IPS-18c (cell line): ENCODE results near the gene PIEZO2.
"Not testable (repeated sequence)": the region's sequence is repeated elsewhere in the genome, so short reads cannot be mapped to it uniquely, and the experiment has no call there.

Experiments
- H3K4me3 ChIP-seq: 2 replicates; pipeline ENCODE4 v1.7.0; 2013; ENCODE audit warnings: low read depth, mild to moderate bottlenecking, low read length, moderate library complexity; ENCODE audit not compliant: insufficient read depth
- H3K9me3 ChIP-seq: one replicate; pipeline ENCODE4 v1.6.1; 2013; ENCODE audit warnings: mild to moderate bottlenecking, low read length, moderate library complexity; ENCODE audit not compliant: control insufficient read depth, insufficient read depth

Gene PIEZO2

DNA sequence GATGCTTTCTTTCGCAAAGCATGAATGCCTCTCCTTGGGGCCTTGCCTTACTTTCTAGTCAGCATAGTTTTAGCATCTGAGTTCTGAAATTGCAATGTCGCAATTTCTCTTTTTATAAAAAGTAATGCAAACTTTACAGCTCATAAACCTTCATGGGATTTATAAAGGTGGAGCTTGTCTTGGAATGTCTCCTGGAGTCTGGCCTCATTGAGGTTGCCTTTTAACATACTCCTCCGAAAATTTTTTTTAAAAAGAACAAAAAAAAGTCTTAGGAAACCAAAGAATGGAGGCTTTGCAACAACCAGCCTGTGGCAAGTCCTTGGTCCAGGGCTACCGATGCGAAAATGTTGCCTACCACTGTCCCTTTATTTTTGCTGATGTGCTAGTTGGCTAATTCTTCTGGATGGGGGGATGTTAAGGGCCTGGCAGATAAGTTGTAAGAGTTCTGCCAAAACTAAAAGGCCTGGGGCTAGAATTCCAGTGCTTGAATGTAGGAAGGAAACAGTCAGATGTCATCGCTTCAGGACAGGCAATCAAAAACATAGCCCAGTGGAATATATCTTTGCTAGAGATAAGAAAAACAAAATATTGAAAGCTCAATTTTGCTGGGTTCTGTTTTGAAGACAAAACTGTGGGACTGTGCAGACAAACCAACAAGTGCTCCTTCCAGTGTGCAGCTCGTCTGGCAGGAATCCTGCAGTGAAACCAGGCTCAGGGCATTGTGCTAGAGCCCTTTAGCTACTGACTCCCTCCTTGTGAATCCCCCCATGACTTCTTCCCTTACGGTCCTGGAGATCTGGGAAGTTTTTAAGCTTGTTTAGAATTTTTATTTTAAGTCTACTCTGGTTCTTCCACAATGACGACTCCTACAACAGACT, 213.0 kb downstream of the PIEZO2 start:
- no peaks in the 10 kb centered on the region for H3K9me3 ChIP-seq
- no peak overlapping the region for H3K4me3 ChIP-seq

- no peaks in the 10 kb centered on the region for H3K9me3 ChIP-seq
- no peak overlapping the region for H3K4me3 ChIP-seq
Observed at GRCh38 chr18:10935588-10935987, 213.8 kb downstream of the PIEZO2 start.

DNA sequence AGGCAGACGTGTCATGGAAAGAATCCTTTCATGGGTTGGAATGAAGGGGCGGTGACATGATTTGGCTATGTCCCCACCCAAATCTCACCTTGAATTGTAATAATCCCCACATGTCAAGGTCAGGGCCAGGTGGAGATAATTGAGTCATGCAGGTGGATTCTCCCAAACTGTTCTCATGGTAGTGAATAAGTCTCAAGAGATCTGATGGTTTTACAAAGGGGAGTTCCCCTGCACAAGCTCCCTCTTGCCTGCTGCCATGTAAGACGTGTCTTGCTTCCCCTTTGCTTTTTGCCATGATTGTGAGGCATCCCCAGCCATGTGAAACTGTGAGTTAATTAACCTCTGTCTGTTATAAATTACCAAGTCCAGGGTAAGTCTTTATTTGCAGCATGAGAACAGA, 215.7 kb downstream of the PIEZO2 start:
- not testable (repeated sequence) for H3K9me3 ChIP-seq, H3K4me3 ChIP-seq

DNA sequence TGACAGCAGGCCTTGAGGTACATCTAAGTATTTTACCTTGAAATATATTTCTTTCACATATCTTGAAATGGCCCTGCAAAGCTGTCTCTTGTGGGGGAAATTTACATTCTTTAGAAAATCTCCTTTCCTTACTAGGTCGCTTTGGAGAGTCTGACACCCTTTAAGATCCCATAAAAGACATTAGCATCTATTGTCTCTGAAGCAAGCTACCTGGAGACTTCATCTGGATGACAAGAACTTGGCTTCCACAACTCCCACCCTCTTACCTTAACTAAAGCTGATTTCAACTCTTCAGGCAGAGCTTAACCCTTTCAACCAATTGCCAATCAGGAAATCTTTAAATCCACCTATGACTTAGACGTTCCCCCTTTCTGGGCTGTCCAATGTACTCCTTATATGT, 219.3 kb downstream of the PIEZO2 start:
- no peaks in the 10 kb centered on the region for H3K9me3 ChIP-seq
- no peak overlapping the region for H3K4me3 ChIP-seq

GRCh38 chr18:10928772-10929373, 220.5 kb downstream of the PIEZO2 start:
- Histone ChIP-seq H3K9me3 (no peaks in the 10 kb centered on the region), H3K4me3 (no peak overlapping the region)

GRCh38 chr18:10928011-10928771, 221.2 kb downstream of the PIEZO2 start:
- H3K4me3 ChIP-seq, result no peak overlapping the region
- no peaks in the 10 kb centered on the region for H3K9me3 ChIP-seq

DNA sequence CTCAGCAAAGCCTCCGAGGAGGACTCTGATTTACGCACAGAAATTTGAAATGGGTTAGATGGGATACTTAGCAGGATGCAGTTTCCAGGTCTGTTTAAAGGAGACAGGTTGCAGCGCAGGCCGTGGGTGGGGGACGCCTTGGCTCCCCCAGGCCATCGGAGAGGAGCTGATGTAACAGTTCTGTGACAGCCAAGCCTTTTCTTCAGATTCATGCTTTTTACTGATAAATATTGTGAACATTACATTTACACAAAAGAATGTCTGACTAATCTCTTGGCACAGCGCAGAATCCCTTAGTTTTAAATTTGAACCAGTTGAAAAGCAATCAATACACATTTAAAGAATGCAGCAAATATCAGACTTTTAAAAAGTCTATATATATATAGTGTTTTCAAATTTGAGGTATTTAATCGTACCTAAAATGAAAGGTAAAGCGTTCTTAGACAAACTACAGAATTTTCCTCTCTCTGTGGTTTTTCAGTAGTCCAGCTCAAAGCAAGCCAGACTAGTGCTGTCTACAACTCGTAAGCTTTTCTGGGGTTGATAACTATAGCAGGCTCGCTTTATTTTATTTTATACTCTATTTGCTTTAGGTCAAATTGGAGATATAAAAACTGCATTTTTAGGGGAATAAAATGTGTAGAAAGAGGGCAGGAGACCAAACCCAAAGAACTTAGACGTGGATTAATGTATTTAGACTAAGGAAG, 221.9 kb downstream of the PIEZO2 start:
- H3K4me3 ChIP-seq, result no peak overlapping the region
- H3K9me3 ChIP-seq, result no peaks in the 10 kb centered on the region

DNA sequence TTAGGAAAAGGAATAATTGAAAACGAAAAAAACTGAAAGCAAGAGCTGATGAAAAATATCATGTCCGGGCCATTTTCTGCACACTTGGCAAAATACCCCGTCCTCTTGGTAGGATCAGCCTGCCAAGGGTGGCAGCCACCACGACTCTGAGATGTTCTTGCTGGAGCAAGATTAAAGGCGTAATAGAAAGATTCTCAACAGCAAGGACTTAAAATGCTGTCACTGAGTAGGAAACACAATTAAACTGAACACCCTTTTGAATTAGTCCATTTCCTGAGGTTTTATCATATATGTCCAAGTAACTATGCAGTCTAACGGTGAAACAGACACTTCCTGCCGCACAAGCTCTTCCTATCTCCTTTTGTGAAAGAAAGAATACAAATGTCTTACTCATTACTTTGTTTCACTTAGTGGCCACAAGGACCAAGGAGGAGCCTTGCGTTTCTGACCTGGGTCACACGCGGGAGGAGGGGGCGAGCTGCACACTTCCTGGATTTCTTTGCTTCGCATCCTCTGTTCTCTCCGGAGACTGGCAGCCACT, 222.7 kb downstream of the PIEZO2 start:
- Histone ChIP-seq H3K9me3 (no peaks in the 10 kb centered on the region), H3K4me3 (no peak overlapping the region)

DNA sequence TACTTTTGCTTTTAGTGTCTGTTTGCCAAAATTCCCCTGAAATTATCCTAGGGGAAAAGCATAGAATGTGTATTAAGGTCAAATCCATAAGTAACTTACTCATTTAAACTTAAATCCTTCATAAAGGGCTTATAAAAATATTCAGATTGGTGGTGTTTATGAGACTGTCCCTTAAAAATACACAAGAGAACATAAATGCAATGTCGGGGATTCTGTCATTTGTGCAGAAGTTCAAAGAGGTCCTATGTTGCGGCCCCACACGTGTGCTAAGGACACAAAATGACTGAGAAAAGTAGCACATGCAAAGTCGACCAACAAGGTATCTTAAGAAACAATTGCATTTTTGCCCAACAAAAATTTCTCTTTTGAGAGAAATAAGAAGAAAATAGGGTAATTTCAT, 225.1 kb downstream of the PIEZO2 start:
- H3K9me3 ChIP-seq, result no peaks in the 10 kb centered on the region

GRCh38 chr18:10923551-10924070, 225.8 kb downstream of the PIEZO2 start:
- no peak overlapping the region for H3K4me3 ChIP-seq
- no peaks in the 10 kb centered on the region for H3K9me3 ChIP-seq

More for the DNA sequence above, 225.1 kb downstream of the PIEZO2 start:
- no peak overlapping the region for H3K4me3 ChIP-seq

GRCh38 chr18:10923141-10923540, 226.2 kb downstream of the PIEZO2 start:
- no peak overlapping the region for H3K4me3 ChIP-seq
- H3K9me3 ChIP-seq, result no peaks in the 10 kb centered on the region

DNA sequence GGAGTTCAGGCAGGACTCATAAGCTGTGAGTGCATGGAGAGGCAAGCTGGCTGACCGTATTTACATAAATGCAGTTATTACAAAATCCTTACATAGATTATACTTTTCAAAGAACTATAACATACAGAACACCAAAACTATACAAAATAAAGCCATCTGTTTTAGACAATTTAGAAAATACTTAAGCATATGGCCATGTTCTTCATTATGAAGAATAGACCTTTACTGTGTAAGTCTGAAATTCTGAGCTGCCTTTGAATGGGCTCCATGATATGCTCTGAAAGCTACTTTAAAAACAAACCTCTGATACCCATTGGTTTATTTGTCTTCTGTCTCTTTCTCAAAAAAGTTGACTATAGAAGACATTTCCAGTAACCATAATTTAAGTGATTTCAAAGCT, 226.7 kb downstream of the PIEZO2 start:
- H3K9me3 ChIP-seq, H3K4me3 ChIP-seq: not testable (repeated sequence)

DNA sequence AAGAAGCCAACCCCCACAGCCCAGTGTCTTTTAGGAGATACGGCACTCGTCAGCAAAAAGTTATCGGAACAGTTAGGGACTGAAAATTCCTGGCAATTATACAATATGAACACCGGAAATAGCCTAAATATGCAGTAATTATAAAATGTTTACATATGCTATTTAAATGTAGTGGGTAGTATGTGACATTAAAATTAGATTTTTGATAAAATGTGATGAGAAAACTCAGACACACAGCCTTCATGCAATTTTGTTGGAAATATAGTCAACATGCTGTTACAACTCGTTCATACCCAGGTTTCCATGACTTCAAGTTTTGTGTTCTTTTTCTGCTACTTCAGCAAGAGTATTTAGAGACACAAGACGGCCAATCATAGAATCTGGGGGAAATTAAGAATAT, 229.1 kb downstream of the PIEZO2 start:
- H3K4me3 ChIP-seq, H3K9me3 ChIP-seq: not testable (repeated sequence)

DNA sequence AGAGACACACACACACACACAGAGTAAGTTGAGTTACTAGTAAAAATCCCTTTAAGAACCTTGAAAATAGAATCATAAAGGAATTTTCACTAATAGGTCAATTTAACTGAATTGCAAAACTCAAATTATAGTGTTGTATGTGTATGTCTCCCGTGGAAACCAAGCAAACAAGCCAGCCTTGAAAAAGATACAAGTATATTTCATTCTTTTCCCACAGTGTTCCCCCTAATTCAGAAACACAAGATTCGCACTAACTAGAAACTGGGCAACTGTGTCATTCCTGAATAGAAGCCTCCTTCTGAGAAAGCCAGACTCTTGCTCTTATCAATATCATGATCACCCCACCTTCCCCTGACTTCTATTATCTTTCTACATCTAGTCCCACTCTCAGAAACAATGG, 229.5 kb downstream of the PIEZO2 start:
- H3K9me3 ChIP-seq, result no peaks in the 10 kb centered on the region
- no peak overlapping the region for H3K4me3 ChIP-seq

GRCh38 chr18:10916865-10917264, 232.5 kb downstream of the PIEZO2 start:
- H3K9me3 ChIP-seq, result no peaks in the 10 kb centered on the region
- H3K4me3 ChIP-seq, result no peak overlapping the region

DNA sequence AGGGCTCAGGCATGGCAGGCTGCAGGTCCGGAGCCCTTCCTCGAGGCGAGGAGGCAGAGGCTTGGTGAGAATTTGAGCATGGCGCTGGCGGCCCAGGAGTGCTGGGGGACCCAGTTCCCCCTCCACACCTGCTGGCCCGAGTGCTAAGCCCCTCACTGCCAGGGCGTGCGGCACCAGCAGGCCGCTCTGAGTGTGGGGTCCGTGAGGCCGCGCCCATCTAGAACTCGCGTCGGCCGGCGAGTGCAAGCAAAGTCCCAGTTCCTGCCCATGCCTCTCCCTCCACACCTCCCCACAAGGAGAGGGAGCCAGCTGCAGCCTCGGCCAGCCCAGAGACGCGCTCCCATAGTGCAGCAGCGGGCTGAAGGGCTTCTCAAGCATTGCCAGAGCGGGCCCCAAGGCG, 233.0 kb downstream of the PIEZO2 start:
- Histone ChIP-seq H3K9me3 (no peaks in the 10 kb centered on the region), H3K4me3 (no peak overlapping the region)

DNA sequence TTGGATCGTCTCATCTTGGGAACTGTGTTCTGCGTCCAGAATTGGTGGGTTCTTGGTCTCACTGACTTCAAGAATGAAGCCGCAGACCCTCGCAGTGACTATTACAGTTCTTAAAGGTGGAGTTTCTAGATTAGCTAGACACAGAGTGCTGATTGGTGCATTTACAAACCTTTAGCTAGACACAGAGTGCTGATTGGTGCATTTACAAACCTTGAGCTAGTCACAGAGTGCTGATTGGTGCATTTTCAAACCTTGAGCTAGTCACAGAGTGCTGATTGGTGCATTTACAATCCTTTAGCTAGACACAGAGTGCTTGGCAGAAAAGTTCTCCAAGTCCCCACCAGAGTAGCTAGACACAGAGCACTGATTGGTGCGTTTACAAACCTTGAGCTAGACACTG, 233.6 kb downstream of the PIEZO2 start:
- not testable (repeated sequence) for H3K9me3 ChIP-seq, H3K4me3 ChIP-seq
